GM21423 (cell line): ENCODE results near the gene GINS1.

Experiments
- ATAC-seq: cut with Tn5 transposase; IDR thresholded peaks from one replicate; pipeline ENCODE4 v1.9.1; 2021; ENCODE audit warnings: mild to moderate bottlenecking, moderate library complexity; ENCODE audit not compliant: unreplicated experiment

GINS1 gene

GRCh38 chr20:25491446-25492038 is 84.1 kb downstream of the GINS1 start:
- ATAC-seq = no peak

GRCh38 chr20:25493137-25493536 is 85.7 kb downstream of the GINS1 start:
- ATAC-seq = no peak

- no peak for ATAC-seq
Observed at GRCh38 chr20:25493748-25494505, 86.5 kb downstream of the GINS1 start.

GRCh38 chr20:25494506-25495188 is 87.2 kb downstream of the GINS1 start:
- ATAC-seq = no peak

GRCh38 chr20:25495189-25495824 is 87.8 kb downstream of the GINS1 start:
- ATAC-seq = no peak

- no peak for ATAC-seq
Observed at GRCh38 chr20:25496165-25496967, 88.9 kb downstream of the GINS1 start.

GRCh38 chr20:25496968-25497401 is 89.5 kb downstream of the GINS1 start:
- ATAC-seq = no peak

- ATAC-seq = no peak
Observed at GRCh38 chr20:25497586-25498279, 90.3 kb downstream of the GINS1 start.
